Spleen (tissue), 11 donors: Measurements from ENCODE around the gene RFC4. TPM values are rescaled to one million over a fixed set of nuclear protein-coding genes. Genes with fewer than 3 reads are reported as not detected.

Experiments used
- DNase-seq: peaks from one replicate; pipeline ENCODE4 v3.0.0-alpha.2; 2020
- H3K27ac ChIP-seq, 8 donors: fragments of 200-600 bp; sonication (generic) in 7 of 8; 1 replicate in 4 of 8; 2 replicates in 4 of 8; pipeline versions ENCODE4 v1.5.0 to v1.8.0; 2016 to 2021; ENCODE audit warnings: inconsistent platforms in 4 of 8, mild to moderate bottlenecking in 4 of 8, moderate library complexity in 1 of 8
- H3K27me3 ChIP-seq, 7 donors: fragments of 200-600 bp; sonication (generic) in 6 of 7; replicated peaks in 1 of 7; 1 replicate in 4 of 7; 2 replicates in 3 of 7; pipeline versions ENCODE4 v1.5.0 to v1.8.0; 2016 to 2021; ENCODE audit warnings: inconsistent platforms in 3 of 7, mild to moderate bottlenecking in 1 of 7
- H3K36me3 ChIP-seq, 6 donors: fragments of 200-600 bp; sonication (generic) in 5 of 6; 1 replicate in 4 of 6; 2 replicates in 2 of 6; pipeline versions ENCODE4 v1.5.0 to v1.8.0; 2016 to 2021; ENCODE audit warnings: inconsistent platforms in 2 of 6
- H3K4me1 ChIP-seq, 6 donors: fragments of 200-600 bp; sonication (generic) in 5 of 6; 1 replicate in 3 of 6; 2 replicates in 3 of 6; pipeline versions ENCODE4 v1.5.0 to v1.8.0; 2016 to 2021; ENCODE audit warnings: inconsistent platforms in 3 of 6
- H3K4me3 ChIP-seq, 8 donors: fragments of 200-600 bp; sonication (generic) in 7 of 8; 1 replicate in 4 of 8; 2 replicates in 4 of 8; pipeline versions ENCODE4 v1.5.0 to v1.8.0; 2016 to 2021; ENCODE audit warnings: inconsistent platforms in 4 of 8, mild to moderate bottlenecking in 4 of 8, moderate library complexity in 2 of 8
- H3K9me3 ChIP-seq, 8 donors: fragments of 200-600 bp; sonication (generic) in 7 of 8; 1 replicate in 4 of 8; 2 replicates in 4 of 8; pipeline versions ENCODE4 v1.5.0 to v1.8.0; 2016 to 2021; ENCODE audit warnings: inconsistent platforms in 4 of 8
- CTCF ChIP-seq, 11 experiments: fragments of 200-600 bp in 7 of 11; fragments of 450-650 bp in 4 of 11; sonication (generic) in 4 of 11; IDR thresholded peaks in 8 of 11; conservative IDR thresholded peaks in 3 of 11; 1 replicate in 7 of 11; 2 replicates in 4 of 11; pipeline versions ENCODE4 v1.4.0 to v1.8.0; 2016 to 2021; ENCODE audit warnings: antibody characterized with exemption in 11 of 11, inconsistent platforms in 4 of 11, mild to moderate bottlenecking in 1 of 11
- POLR2A ChIP-seq, 3 donors: fragments of 450-650 bp; IDR thresholded peaks; one replicate each; pipeline ENCODE4 v1.5.1; 2017; ENCODE audit warnings: antibody characterized with exemption in 3 of 3, mild to moderate bottlenecking in 1 of 3
- POLR2AphosphoS5 ChIP-seq, 3 donors: sonication (generic); formaldehyde crosslinking; IDR thresholded peaks; one replicate each; pipeline ENCODE4 v1.5.1; 2017; ENCODE audit warnings: antibody characterized with exemption in 3 of 3
- WGBS, 5 donors: extraction: QIAGEN DNeasy Blood & Tissue Kit in 3 of 5; methylation state at CpG; one replicate each; pipeline versions ENCODE4 v1.1.5 to v1.1.7; 2013 to 2018; 5-methylcytosine and 5-hydroxymethylcytosine counted together
- intact Hi-C: fragments of 100-400 bp; cut with DNase I; formaldehyde crosslinking; loops from one replicate; pipeline ENCODE4 v1.15.0; 2023; ENCODE audit warnings: low total_unique reads
- polyA plus RNA-seq, 3 donors: library from polyadenylated mRNA; stranded (reverse); fragments of 200-250 nt; gene quantifications; one replicate each; pipeline ENCODE4 v1.2.1, GENCODE V29; 2013
- total RNA-seq, 7 donors: library from RNA; depleted of rRNA in 3 of 7; stranded (reverse); fragments of >200 nt in 3 of 7; fragmentation: NEBNext Ultra II Directional in 4 of 7; extraction: Animal tissue kit (Norgen Biotek cat#: 25700) in 4 of 7; gene quantifications; one replicate each; pipeline versions ENCODE4 v1.1.0 to v1.2.1, GENCODE V29; 2016 to 2021
- donor health status: healthy with polysubstance abuse.
- donor health status: DM: no; HTN: no; CAD: no; lungs with moderate emphysema.
- donor health status: DM: no; HTN: no; CAD: no.
- donor health status: Bipolar disorder and iron deficiency.
- donor health status: healthy.
- donor health status: DM: no; HTN: no; CAD: no.
- donor health status: DM: yes; HTN: yes; CAD: no.

The RFC4 gene
- total and polyA plus RNA-seq, 10 donors: 14.4 to 27.2 (median 18.4) TPM

DNA sequence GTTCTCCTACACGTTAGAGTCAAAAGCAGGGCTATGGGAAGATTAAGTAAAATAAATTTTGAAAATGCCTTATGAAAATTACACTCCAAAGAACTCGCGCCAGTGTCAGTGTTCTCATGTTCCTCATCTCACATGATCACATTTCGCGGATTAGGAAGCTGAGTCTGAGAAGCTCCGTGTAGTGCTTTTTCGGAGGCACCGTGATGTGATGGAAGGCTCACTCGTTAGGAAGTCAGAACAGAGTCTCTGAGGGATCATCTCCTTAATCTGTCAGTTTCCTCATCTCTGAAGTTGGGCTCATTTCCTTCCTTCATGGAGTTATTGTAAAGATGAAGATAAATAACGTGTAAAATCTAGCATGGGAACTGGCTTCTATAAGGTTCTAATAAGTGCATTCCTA lies 39.5 kb upstream of the RFC4 start:
- no peaks in the 10 kb centered on the region for H3K36me3 ChIP-seq
- peaks cover 0 to 9% (median 0%) of the 10 kb centered on the region in 6 donors for H3K4me1 ChIP-seq
- H3K4me3 ChIP-seq: no peak overlapping the region
- intact Hi-C loops: loop anchor here (5.0 kb wide), 1 partner anchor 322 kb away; no protein-coding TSS in a partner anchor
- H3K27me3 ChIP-seq: peaks cover 0 to 31% (median 0%) of the 10 kb centered on the region in 7 donors
- no peak for TF ChIP-seq CTCF (IDR thresholded peaks at IDR 0.05 in 8 of 11, conservative IDR thresholded peaks at IDR 0.05 in 3 of 11)
- TF ChIP-seq POLR2A (IDR thresholded peaks at IDR 0.05): no peak
- TF ChIP-seq POLR2AphosphoS5 (IDR thresholded peaks at IDR 0.05): no peak
- WGBS, 5 donors: 49 to 76% (median 57%) methylated on average over 10 of the region's 10 CpGs
- no peak for DNase-seq
- no peaks in the 10 kb centered on the region for H3K9me3 ChIP-seq
- no peak overlapping the region for H3K27ac ChIP-seq

DNA sequence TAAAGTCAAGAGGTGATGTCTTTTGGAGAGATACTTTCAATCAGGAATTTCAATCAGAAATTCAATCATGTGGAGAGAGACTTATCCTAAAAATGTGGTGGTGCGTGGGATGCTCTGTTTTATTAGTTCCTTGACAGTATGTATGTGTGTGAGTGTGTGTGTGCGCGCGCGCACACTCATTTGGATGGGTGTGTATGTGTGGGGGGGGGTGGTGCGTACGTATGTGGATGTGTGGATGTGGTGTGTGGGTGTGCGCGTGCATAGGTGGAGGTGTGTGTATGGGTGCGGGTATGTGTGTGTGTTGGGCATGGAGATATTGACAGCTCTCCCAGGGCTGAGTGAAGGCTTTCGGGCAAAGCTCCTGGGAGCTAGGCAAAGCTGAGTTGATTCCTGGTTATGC lies 38.6 kb upstream of the RFC4 start:
- no peak for DNase-seq
- Histone ChIP-seq H3K36me3 (no peaks in the 10 kb centered on the region), H3K4me3 (no peak overlapping the region), H3K9me3 (no peaks in the 10 kb centered on the region), H3K4me1 (peaks cover 0 to 9% (median 0%) of the 10 kb centered on the region in 6 donors), H3K27ac (no peak overlapping the region), H3K27me3 (peaks cover 0 to 31% (median 0%) of the 10 kb centered on the region in 7 donors)
- TF ChIP-seq POLR2A (IDR thresholded peaks at IDR 0.05) (no peak), CTCF (IDR thresholded peaks at IDR 0.05 in 8 of 11, conservative IDR thresholded peaks at IDR 0.05 in 3 of 11) (no peak), POLR2AphosphoS5 (IDR thresholded peaks at IDR 0.05) (no peak)
- intact Hi-C loops: loop anchor here (5.0 kb wide), 1 partner anchor 322 kb away; no protein-coding TSS in a partner anchor
- 84 to 94% (median 86%) methylated on average over 11 of the region's 11 CpGs for WGBS, 5 donors

- H3K27ac ChIP-seq: no peak overlapping the region
- intact Hi-C loops: no loop called here
- no peaks in the 10 kb centered on the region for H3K36me3 ChIP-seq
- 84 to 94% (median 86%) methylated on average over 3 of the region's 3 CpGs for WGBS, 5 donors
- H3K27me3 ChIP-seq: peaks cover 0 to 31% (median 0%) of the 10 kb centered on the region in 7 donors
- no peaks in the 10 kb centered on the region for H3K4me1 ChIP-seq
- DNase-seq: no peak
- TF ChIP-seq CTCF (IDR thresholded peaks at IDR 0.05 in 8 of 11, conservative IDR thresholded peaks at IDR 0.05 in 3 of 11) (no peak), POLR2AphosphoS5 (IDR thresholded peaks at IDR 0.05) (no peak), POLR2A (IDR thresholded peaks at IDR 0.05) (no peak)
- no peak overlapping the region for H3K4me3 ChIP-seq
- H3K9me3 ChIP-seq: no peaks in the 10 kb centered on the region
These were observed 36.8 kb upstream of the RFC4 start for GRCh38 chr3:186843039-186843432.

- Histone ChIP-seq H3K4me1 (no peaks in the 10 kb centered on the region), H3K4me3 (no peak within 1 kb of the TSS), H3K36me3 (no peaks in the 10 kb centered on the region), H3K27me3 (peaks cover 0 to 31% (median 0%) of the 10 kb centered on the region in 7 donors), H3K9me3 (no peaks in the 10 kb centered on the region), H3K27ac (no peak within 1 kb of the TSS)
- no peak for DNase-seq
- intact Hi-C loops: no loop called here
- 82 to 86% (median 84%) methylated on average over 5 to 7 of the region's 7 CpGs for WGBS, 5 donors
- no peak for TF ChIP-seq POLR2A (IDR thresholded peaks at IDR 0.05)
- no peak for TF ChIP-seq POLR2AphosphoS5 (IDR thresholded peaks at IDR 0.05)
- no peak for TF ChIP-seq CTCF (IDR thresholded peaks at IDR 0.05 in 8 of 11, conservative IDR thresholded peaks at IDR 0.05 in 3 of 11)
These were observed 36.2 kb upstream of the RFC4 start, which contains the start of gene ADIPOQ for GRCh38 chr3:186842426-186843038. Gene ADIPOQ (plus strand): TSS chr3:186842710. CDS start chr3:186853059, 10,349 bp downstream.
